ENCODE measurements around the gene PDZRN3. TPM values are rescaled to one million over a fixed set of nuclear protein-coding genes. Genes with fewer than 3 reads are reported as not detected.

Gene PDZRN3
- total and polyA plus RNA-seq, 12 donors: 17.7 to 143 (median 74.6) TPM

- Histone ChIP-seq H3K27ac (peak overlapping the region in 1 of 10 donors; percentile 11), H3K36me3 (no peaks in the 10 kb centered on the region), H3K27me3 (no peaks in the 10 kb centered on the region), H3K9me3 (no peaks in the 10 kb centered on the region), H3K4me1 (peaks cover 4 to 50% (median 37%) of the 10 kb centered on the region in 9 donors), H3K4me3 (no peak overlapping the region)
- DNase-seq (no peak), ATAC-seq (no peak)
- TF ChIP-seq CTCF (IDR thresholded peaks at IDR 0.05): no peak
- intact Hi-C loops (cut with DNase I): no loop called here
- 72 to 80% methylated on average over 7 of the region's 7 CpGs for WGBS, 2 donors
Measured at GRCh38 chr3:73550032-73550431, 74.7 kb downstream of the PDZRN3 start.

- Histone ChIP-seq H3K27me3 (no peaks in the 10 kb centered on the region), H3K36me3 (no peaks in the 10 kb centered on the region), H3K9me3 (no peaks in the 10 kb centered on the region), H3K4me1 (peaks cover 7 to 50% (median 30%) of the 10 kb centered on the region in 9 donors), H3K4me3 (no peak overlapping the region), H3K27ac (no peak overlapping the region)
- no peak for DNase-seq
- TF ChIP-seq CTCF (IDR thresholded peaks at IDR 0.05): no peak
- 75 to 79% methylated on average over 9 of the region's 9 CpGs for WGBS, 2 donors
- intact Hi-C loops (cut with DNase I): no loop called here
- ATAC-seq: no peak
Measured at GRCh38 chr3:73549051-73549600, 75.6 kb downstream of the PDZRN3 start.

- intact Hi-C loops (cut with DNase I): no loop called here
- H3K27ac ChIP-seq: peak overlapping the region in 6 of 10 donors; percentile 26 to 79 (median 60)
Measured at GRCh38 chr3:73548436-73548835, 76.3 kb downstream of the PDZRN3 start.

More at GRCh38 chr3:73548436-73548835, 76.3 kb downstream of the PDZRN3 start:
- no peak for TF ChIP-seq CTCF (IDR thresholded peaks at IDR 0.05)
- no peaks in the 10 kb centered on the region for H3K36me3 ChIP-seq
- 71 to 80% methylated on average over 3 of the region's 3 CpGs for WGBS, 2 donors
- DNase-seq: no peak
- H3K4me1 ChIP-seq: peaks cover 7 to 57% (median 30%) of the 10 kb centered on the region in 9 donors
- H3K9me3 ChIP-seq: no peaks in the 10 kb centered on the region
- no peaks in the 10 kb centered on the region for H3K27me3 ChIP-seq
- ATAC-seq: peak in 1 of 8 donors; percentile 15
- no peak overlapping the region for H3K4me3 ChIP-seq
